Measurements from ENCODE around the gene OR2V2.

The OR2V2 gene

DNA sequence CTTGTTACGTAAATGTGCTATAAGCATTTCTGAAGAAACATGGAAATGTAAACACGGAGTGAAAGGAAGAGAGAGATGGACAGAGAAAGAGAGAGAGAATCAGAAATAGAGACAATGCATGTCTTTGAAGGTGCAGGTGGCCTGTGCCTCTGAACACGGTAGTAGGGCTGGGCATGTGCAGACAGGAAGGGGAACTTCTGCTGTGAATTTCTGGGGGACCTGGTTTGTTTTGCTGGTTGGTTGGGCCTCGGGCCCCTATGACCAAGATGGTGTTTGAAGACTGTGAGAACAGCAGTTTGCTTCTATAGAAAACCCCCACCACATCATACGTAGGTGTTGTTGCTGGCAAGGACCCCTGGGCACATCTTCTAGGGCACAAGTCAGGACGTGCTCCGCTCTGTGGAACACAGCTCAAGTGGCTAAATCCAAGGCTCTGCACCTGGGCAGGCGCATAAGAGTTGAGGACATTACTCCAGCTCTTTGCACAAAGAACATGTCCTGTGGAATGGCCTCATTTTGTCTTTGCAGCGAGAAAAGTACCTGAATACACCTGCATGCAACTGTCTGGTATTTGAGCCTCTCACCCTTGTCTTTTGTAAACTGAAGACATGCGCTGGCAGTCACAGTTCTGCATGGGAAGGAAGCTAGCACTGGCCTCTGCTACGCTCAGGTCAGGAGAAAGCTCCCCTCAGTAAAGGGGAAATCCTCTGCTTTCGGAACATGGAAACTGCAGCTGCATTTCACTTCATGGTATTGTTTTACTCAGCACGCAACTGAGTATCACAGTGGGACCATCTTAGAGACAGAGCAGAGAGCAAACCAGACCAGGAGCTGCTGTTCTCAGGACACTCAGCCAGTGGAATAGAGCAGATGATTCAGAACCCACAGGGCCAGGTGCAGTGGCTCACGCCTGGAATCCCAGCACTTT is 2.7 kb downstream of the OR2V2 start:
- TF ChIP-seq, protein P1, sequence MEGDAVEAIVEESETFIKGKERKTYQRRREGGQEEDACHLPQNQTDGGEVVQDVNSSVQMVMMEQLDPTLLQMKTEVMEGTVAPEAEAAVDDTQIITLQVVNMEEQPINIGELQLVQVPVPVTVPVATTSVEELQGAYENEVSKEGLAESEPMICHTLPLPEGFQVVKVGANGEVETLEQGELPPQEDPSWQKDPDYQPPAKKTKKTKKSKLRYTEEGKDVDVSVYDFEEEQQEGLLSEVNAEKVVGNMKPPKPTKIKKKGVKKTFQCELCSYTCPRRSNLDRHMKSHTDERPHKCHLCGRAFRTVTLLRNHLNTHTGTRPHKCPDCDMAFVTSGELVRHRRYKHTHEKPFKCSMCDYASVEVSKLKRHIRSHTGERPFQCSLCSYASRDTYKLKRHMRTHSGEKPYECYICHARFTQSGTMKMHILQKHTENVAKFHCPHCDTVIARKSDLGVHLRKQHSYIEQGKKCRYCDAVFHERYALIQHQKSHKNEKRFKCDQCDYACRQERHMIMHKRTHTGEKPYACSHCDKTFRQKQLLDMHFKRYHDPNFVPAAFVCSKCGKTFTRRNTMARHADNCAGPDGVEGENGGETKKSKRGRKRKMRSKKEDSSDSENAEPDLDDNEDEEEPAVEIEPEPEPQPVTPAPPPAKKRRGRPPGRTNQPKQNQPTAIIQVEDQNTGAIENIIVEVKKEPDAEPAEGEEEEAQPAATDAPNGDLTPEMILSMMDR (IDR thresholded peaks at IDR 0.05) = no peak
- Histone ChIP-seq H3K27me3 (peaks cover 0 to 43% of the 10 kb centered on the region in 2 donors), H3K4me1 (no peaks in the 10 kb centered on the region), H3K4me3 (no peak overlapping the region), H3K9me3 (no peaks in the 10 kb centered on the region), H3K27ac (no peak overlapping the region), H3K36me3 (no peaks in the 10 kb centered on the region)
- DNase-seq = peak in 1 of 2 donors; percentile 47
- intact Hi-C loops (cut with DNase I; ENCODE audit: low total_unique reads) = loop anchor here (10.0 kb wide), 1 partner anchor 365 kb away; no protein-coding TSS in a partner anchor

DNA sequence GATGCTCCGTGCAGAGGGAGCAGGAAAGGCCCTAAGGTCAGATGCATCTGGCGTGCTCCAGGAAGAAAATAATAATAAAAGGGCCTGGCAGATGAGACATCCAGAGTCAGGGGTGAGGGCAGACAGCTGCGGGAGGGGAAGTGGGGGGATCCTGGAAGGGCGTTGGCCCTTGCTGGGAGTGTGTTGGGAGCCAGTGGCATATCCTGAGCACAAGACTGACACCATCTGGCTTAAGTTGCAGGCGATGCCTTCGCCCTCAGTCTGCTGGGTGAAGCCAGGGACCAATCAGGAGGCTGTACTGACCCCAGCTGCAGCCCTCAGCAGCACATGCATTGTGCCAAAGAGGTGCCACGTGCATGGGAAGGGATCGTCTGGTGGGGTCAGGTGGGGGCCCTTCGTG is 3.8 kb downstream of the OR2V2 start:
- Histone ChIP-seq H3K4me3 (no peak overlapping the region), H3K27ac (no peak overlapping the region), H3K36me3 (no peaks in the 10 kb centered on the region), H3K9me3 (no peaks in the 10 kb centered on the region), H3K4me1 (no peaks in the 10 kb centered on the region), H3K27me3 (peaks cover 0 to 43% of the 10 kb centered on the region in 2 donors)
- intact Hi-C loops (cut with DNase I; ENCODE audit: low total_unique reads) = loop anchor here (10.0 kb wide), 1 partner anchor 366 kb away; no protein-coding TSS in a partner anchor
- TF ChIP-seq, protein P1 (IDR thresholded peaks at IDR 0.05) = no peak
- DNase-seq = no peak

DNA sequence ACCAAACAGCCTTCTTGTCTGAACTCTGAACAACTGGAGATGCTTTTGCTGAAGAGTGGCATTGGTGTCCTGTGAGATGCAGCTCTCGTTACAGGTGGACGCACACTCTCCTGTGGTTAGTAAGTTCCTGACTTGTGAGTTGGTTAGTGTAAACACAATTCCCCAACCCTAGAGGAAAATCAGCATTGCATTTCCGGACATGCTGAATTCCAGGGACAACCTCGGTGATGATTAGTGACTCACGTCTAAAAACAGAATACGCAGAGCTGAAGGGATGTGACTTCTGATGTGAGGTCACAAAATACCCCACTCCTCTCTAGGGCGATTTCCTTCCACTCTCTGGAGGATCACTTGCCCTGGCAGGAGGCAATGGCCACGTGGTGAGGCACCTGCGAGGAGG is 5.0 kb downstream of the OR2V2 start:
- H3K9me3 ChIP-seq = no peaks in the 10 kb centered on the region
- no peaks in the 10 kb centered on the region for H3K36me3 ChIP-seq
- H3K27me3 ChIP-seq = peaks cover 0 to 43% of the 10 kb centered on the region in 2 donors
- TF ChIP-seq, protein P1 (IDR thresholded peaks at IDR 0.05) = no peak
- DNase-seq = no peak
- H3K4me3 ChIP-seq = no peak overlapping the region
- no peak overlapping the region for H3K27ac ChIP-seq
- intact Hi-C loops (cut with DNase I; ENCODE audit: low total_unique reads) = loop anchor here (10.0 kb wide), 1 partner anchor 368 kb away; no protein-coding TSS in a partner anchor
- H3K4me1 ChIP-seq = no peaks in the 10 kb centered on the region

DNA sequence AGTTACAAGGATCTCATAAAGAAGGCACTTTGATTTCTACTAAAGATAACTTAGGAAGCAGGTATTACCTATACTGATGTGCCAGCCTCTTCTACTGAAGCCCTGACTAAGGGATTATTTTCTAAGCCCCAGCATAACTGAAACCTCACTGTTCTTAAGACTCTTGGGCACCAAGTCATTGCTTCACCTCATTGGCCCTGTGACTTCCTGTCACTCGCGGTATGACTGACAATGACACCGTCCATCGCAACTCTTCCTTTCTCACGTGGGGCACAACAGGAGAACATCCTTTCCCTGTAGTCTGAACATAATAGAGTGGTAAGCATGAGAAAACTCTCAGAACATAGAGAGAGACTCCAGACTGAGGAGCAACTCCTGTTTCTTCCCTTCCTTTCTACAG is 6.4 kb downstream of the OR2V2 start:
- Histone ChIP-seq H3K27me3 (peaks cover 0 to 35% of the 10 kb centered on the region in 2 donors), H3K36me3 (no peaks in the 10 kb centered on the region), H3K4me3 (no peak overlapping the region), H3K27ac (no peak overlapping the region), H3K4me1 (no peaks in the 10 kb centered on the region), H3K9me3 (no peaks in the 10 kb centered on the region)
- TF ChIP-seq, protein P1 (IDR thresholded peaks at IDR 0.05) = no peak
- intact Hi-C loops (cut with DNase I; ENCODE audit: low total_unique reads) = loop anchor here (10.0 kb wide), 1 partner anchor 369 kb away; no protein-coding TSS in a partner anchor
- no peak for DNase-seq

DNA sequence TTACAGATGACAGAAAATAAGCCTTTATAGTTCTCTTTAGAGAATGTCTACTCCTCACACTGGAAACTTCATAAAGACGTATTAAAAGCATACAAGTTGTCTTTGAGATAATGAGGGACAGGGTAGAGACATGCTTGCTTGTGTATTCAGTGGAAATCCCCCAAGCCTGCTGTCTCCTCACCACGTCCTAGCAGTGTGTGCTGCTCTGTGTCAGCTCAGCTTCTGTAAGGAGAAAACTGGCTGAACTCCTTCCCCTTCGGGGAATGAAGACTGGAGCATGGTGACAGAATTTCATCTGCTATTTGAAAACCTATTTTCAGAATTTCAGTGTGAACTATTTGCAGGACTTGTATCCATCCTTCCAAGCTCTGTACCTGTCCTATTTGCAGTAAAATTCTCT is 9.4 kb downstream of the OR2V2 start:
- peaks cover 0 to 8% (median 0%) of the 10 kb centered on the region in 4 donors for H3K4me1 ChIP-seq
- TF ChIP-seq, protein P1 (IDR thresholded peaks at IDR 0.05) = no peak
- no peak for DNase-seq
- H3K27me3 ChIP-seq = peaks cover 0 to 8% of the 10 kb centered on the region in 2 donors
- intact Hi-C loops (cut with DNase I; ENCODE audit: low total_unique reads) = loop anchor here (10.0 kb wide), 1 partner anchor 372 kb away; no protein-coding TSS in a partner anchor
- no peaks in the 10 kb centered on the region for H3K9me3 ChIP-seq
- H3K27ac ChIP-seq = no peak overlapping the region
- no peaks in the 10 kb centered on the region for H3K36me3 ChIP-seq
- no peak overlapping the region for H3K4me3 ChIP-seq
